ENCODE measurements around the gene KCTD6.

DNA sequence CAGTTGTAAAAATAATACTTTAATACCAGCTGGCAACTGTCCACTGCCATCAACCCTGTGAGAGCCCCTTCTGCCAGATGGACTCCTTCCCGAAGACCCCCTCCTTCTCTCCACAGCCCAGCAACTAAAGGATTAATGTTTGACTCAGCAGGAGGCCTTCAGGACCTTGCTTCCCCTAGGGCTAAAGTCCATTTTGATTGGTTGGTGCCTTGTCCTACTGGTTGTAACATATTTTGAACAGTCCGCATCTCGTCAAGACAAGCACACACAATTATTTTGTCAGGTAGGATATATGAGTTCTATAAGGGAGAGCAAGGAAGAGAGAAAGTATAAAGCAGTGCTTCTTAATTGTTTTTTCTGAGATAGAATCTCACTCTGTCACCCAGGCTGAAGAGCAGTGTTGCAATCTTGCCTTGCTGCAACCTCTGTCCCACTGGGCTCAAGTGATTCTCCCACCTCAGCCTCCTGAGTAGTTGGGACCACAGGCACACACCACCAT lies 26.4 kb downstream of the KCTD6 start:
- TF ChIP-seq CTCF (IDR thresholded peaks at IDR 0.05) (no peak), NR3C1 (CRISPR knock-in tag; conservative IDR thresholded peaks at IDR 0.05; ENCODE audit: low read depth) (no peak), ESRRA (CRISPR knock-in tag; IDR thresholded peaks at IDR 0.05; ENCODE audit: borderline replicate concordance) (no peak), SP1 (CRISPR knock-in tag; conservative IDR thresholded peaks at IDR 0.05) (no peak), AFF4 (CRISPR knock-in tag; IDR thresholded peaks at IDR 0.05; ENCODE audit: borderline replicate concordance) (no peak), CREB1 (CRISPR knock-in tag; IDR thresholded peaks at IDR 0.05) (no peak), NFYB (CRISPR knock-in tag; conservative IDR thresholded peaks at IDR 0.05; ENCODE audit: low read depth) (no peak)
- TF ChIP-seq, protein P1, sequence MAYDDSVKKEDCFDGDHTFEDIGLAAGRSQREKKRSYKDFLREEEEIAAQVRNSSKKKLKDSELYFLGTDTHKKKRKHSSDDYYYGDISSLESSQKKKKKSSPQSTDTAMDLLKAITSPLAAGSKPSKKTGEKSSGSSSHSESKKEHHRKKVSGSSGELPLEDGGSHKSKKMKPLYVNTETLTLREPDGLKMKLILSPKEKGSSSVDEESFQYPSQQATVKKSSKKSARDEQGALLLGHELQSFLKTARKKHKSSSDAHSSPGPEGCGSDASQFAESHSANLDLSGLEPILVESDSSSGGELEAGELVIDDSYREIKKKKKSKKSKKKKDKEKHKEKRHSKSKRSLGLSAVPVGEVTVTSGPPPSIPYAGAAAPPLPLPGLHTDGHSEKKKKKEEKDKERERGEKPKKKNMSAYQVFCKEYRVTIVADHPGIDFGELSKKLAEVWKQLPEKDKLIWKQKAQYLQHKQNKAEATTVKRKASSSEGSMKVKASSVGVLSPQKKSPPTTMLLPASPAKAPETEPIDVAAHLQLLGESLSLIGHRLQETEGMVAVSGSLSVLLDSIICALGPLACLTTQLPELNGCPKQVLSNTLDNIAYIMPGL (CRISPR knock-in tag; IDR thresholded peaks at IDR 0.05) = no peak
- TF ChIP-seq, protein P2, sequence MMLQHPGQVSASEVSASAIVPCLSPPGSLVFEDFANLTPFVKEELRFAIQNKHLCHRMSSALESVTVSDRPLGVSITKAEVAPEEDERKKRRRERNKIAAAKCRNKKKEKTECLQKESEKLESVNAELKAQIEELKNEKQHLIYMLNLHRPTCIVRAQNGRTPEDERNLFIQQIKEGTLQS (CRISPR knock-in tag; conservative IDR thresholded peaks at IDR 0.05) = no peak
- TF ChIP-seq, protein P3, sequence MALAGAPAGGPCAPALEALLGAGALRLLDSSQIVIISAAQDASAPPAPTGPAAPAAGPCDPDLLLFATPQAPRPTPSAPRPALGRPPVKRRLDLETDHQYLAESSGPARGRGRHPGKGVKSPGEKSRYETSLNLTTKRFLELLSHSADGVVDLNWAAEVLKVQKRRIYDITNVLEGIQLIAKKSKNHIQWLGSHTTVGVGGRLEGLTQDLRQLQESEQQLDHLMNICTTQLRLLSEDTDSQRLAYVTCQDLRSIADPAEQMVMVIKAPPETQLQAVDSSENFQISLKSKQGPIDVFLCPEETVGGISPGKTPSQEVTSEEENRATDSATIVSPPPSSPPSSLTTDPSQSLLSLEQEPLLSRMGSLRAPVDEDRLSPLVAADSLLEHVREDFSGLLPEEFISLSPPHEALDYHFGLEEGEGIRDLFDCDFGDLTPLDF (CRISPR knock-in tag; IDR thresholded peaks at IDR 0.05) = no peak
